LNCaP clone FGC (cell line): Measurements from ENCODE around the gene CSTPP1.

Experiments
- DNase-seq: peaks from one replicate; pipeline ENCODE4 v3.0.0-alpha.2; 2011; ENCODE audit warnings: low read depth
- H3K4me3 ChIP-seq: 2 replicates; pipeline ENCODE4 v1.5.1; 2011; ENCODE audit warnings: mild to moderate bottlenecking, low read depth, low read length, control low read depth
- CTCF ChIP-seq: IDR thresholded peaks from 2 replicates; pipeline ENCODE4 v1.5.1; 2012; ENCODE audit warnings: mild to moderate bottlenecking; ENCODE audit not compliant: control insufficient read depth, insufficient read depth; ENCODE audit errors: extremely low read depth

CSTPP1 gene

GRCh38 chr11:46892838-46893237 is 43.7 kb upstream of the CSTPP1 start:
- no peak overlapping the region for H3K4me3 ChIP-seq
- no peak for TF ChIP-seq CTCF

DNA sequence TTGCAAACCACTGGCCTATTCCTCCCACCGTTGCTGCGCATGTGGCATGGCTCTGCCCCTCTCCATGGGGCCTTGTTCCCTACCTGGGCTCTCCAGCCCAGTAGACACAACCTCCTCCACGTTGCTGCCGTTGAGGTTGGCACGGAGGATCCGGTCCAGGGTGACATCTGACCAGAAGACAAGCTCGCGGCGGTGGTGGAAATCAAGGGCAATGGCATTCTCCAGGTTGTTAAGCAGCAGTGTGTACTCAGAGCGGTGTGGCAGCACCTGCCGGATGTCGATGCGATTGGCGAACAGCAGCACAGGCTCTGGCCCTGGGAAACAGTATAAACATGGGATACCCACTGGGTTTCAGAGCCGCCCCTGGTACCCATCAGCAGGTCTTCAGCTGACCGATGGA is 42.1 kb upstream of the CSTPP1 start:
- H3K4me3 ChIP-seq, result no peak overlapping the region
- DNase-seq, result no peak
- TF ChIP-seq CTCF, result no peak

More at GRCh38 chr11:46892838-46893237, 43.7 kb upstream of the CSTPP1 start:
- no peak for DNase-seq

DNA sequence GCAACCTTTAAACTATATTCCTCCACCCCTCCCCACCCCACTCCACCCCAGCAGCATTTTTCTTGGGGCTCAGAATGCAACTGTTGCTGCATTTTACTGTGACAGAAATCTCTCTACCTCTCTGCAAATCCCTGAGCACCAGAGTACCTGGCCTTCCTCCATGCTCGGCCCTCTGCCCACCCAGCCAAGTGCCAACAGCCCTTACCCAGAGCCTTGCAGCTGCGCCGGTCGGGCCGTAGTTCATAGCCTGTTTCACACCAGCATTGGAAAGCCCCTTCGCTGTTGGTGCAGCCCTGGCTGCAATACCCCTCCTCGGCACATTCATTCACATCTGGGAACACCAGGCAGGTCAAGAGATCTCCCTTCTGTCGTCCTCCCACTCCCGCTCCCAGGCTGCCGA is 41.6 kb upstream of the CSTPP1 start:
- no peak overlapping the region for H3K4me3 ChIP-seq
- no peak for DNase-seq
- no peak for TF ChIP-seq CTCF

DNA sequence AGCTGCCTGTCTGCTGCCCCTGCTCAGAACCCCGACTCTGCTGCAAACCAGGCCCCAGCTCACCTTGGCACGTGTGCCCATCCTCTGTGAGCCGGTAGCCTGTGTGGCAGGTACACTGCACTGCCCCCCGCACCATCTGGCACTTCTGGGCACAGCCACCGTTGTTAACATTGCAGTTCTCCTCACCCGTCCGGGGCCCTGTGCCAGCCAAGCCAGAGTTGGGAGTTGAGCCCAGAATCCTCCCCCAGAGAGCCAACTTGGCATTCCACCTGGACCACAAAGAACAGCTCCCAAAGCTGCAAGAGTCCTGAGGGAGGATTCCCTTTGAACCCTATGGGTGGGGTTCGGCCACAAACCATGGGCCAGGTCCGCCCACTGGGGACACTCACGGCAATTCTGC is 40.7 kb upstream of the CSTPP1 start:
- H3K4me3 ChIP-seq, result no peak overlapping the region
- DNase-seq, result no peak
- no peak for TF ChIP-seq CTCF

- no peak overlapping the region for H3K4me3 ChIP-seq
- no peak for TF ChIP-seq CTCF
- DNase-seq, result peak; percentile 35
Measured at GRCh38 chr11:46896719-46897406, 39.7 kb upstream of the CSTPP1 start.

DNA sequence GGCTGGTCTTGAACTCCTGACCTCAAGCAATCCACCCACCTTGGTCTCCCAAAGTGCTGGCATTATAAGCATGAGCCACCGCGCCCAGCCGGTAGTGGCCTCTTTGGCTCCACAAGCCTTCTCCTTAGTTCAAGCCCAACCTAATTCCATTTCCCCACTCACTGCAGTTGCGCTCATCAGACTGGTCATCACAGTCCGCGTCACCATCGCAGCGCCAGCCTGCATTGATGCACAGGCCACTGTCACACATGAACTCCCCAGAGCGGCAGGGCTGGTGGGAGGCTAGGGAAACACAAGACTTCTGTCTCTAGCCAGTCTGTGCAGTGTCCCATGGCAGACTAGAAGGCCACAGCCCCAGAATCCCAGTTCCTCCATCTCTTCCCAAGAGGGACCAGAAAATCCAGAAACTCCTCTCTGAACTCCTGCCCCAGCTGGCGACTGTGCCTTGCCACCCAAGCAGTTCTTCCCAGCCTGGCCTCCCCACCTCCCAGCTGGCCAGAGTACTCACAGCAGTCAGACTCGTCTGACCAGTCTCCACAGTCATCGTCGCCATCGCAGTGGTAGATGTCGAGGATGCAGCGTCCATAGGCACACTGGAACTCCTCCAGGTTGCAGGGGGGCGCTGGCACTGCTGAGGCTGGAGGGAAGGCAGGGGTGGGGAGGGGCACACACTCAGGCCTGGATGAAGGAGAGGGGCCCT is 38.0 kb upstream of the CSTPP1 start:
- peak; percentile 64 for DNase-seq
- TF ChIP-seq CTCF, result no peak
- no peak overlapping the region for H3K4me3 ChIP-seq
